ENCODE results near the gene XYLT1. TPM values are rescaled to one million over a fixed set of nuclear protein-coding genes. Genes with fewer than 3 reads are reported as not detected.

Gene XYLT1
- total and polyA plus RNA-seq, 2 of the 13 experiments (the other 11 are each of a cell fraction or from before 2014, with no cell fraction given): not detected

DNA sequence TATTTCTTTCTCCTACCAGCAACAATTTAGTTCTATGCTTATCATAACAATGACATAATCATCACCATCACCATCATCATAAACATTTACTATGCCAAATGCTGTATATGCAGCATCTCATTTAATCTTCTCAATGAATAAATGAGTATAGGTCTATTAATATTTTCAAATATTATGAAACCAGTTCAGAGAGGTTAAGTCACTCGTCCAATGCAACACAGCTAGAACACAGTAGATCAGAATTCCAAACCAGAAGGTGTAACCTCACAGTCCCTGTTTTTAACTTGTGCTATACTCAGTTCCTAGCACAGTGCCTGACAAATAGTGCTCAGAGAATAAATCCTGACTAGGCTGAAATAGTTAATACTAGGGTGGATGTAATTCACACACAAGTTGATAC is 314.8 kb downstream of the XYLT1 start:
- POLR2A ChIA-PET: no interaction called here
- no peak overlapping the region for H2AFZ ChIP-seq (ENCODE audit: low read length)
- H3K9ac ChIP-seq (ENCODE audit: insufficient read depth, low read depth, low read length): no peak overlapping the region
- H3K79me2 ChIP-seq (ENCODE audit: insufficient read depth, low read length): no peaks in the 10 kb centered on the region
- intact Hi-C loops (cut with micrococcal nuclease; ENCODE audit: unreplicated experiment): no loop called here
- 2% methylated on average over 1 of the region's 1 CpG for WGBS (ENCODE audit: low lambda C conversion rate)
- H3K4me3 ChIP-seq (replicated peaks in 1 of 3; ENCODE audit: insufficient read depth in 1 of 3, low read depth in 2 of 3, low read length in 3 of 3): no peak overlapping the region
- peaks cover 0 to 10% of the 10 kb centered on the region in 2 experiments; a peak in 1 of 5 replicates for H3K27me3 ChIP-seq (ENCODE audit: control insufficient read depth in 1 of 2, insufficient read depth in 2 of 2, low read length in 2 of 2)
- H3K4me1 ChIP-seq (ENCODE audit: insufficient read depth, low read length): no peaks in the 10 kb centered on the region
- no peaks in the 10 kb centered on the region for H3K9me3 ChIP-seq (ENCODE audit: low read length)
- TF ChIP-seq, protein P1, sequence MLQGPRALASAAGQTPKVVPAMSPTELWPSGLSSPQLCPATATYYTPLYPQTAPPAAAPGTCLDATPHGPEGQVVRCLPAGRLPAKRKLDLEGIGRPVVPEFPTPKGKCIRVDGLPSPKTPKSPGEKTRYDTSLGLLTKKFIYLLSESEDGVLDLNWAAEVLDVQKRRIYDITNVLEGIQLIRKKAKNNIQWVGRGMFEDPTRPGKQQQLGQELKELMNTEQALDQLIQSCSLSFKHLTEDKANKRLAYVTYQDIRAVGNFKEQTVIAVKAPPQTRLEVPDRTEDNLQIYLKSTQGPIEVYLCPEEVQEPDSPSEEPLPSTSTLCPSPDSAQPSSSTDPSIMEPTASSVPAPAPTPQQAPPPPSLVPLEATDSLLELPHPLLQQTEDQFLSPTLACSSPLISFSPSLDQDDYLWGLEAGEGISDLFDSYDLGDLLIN (CRISPR knock-in tag; IDR thresholded peaks at IDR 0.05; ENCODE audit: borderline replicate concordance): no peak
- TF ChIP-seq HNRNPK (IDR thresholded peaks at IDR 0.05; ENCODE audit: low read depth, low read length, poor library complexity, severe bottlenecking): no peak
- no peak for TF ChIP-seq PAWR (CRISPR knock-in tag; IDR thresholded peaks at IDR 0.05; ENCODE audit: borderline replicate concordance)
- no peak for TF ChIP-seq CCDC6 (CRISPR knock-in tag; IDR thresholded peaks at IDR 0.05)
- TF ChIP-seq ZNF335 (CRISPR knock-in tag; IDR thresholded peaks at IDR 0.05): no peak
- TF ChIP-seq SOX5 (CRISPR knock-in tag; IDR thresholded peaks at IDR 0.05; ENCODE audit: borderline replicate concordance): no peak
- TF ChIP-seq RARG (CRISPR knock-in tag; IDR thresholded peaks at IDR 0.05; ENCODE audit: low read depth): no peak
- TF ChIP-seq HES4 (CRISPR knock-in tag; IDR thresholded peaks at IDR 0.05; ENCODE audit: borderline replicate concordance): no peak
- no peak for TF ChIP-seq JDP2 (CRISPR knock-in tag; IDR thresholded peaks at IDR 0.05; ENCODE audit: borderline replicate concordance)
- no peak for TF ChIP-seq MZF1 (CRISPR knock-in tag; IDR thresholded peaks at IDR 0.05; ENCODE audit: borderline replicate concordance)
- TF ChIP-seq JUND (CRISPR knock-in tag; IDR thresholded peaks at IDR 0.05): no peak
- TF ChIP-seq ZNF572 (CRISPR knock-in tag; IDR thresholded peaks at IDR 0.05): no peak
- TF ChIP-seq E2F1 (CRISPR knock-in tag; IDR thresholded peaks at IDR 0.05): no peak
- no peaks in the 10 kb centered on the region for H4K20me1 ChIP-seq (ENCODE audit: insufficient read depth, low read length)
- ATAC-seq: no peak
- BruUV-seq (replicated peaks): no TSS peak
- in situ Hi-C loops (cut with HindIII; ENCODE audit: extremely low pct_ligation_motif_present, low pct_unique_long_range_greater_than_20kb): no loop called here
- CTCF ChIA-PET (ENCODE audit: low intra/inter-chr PET ratio, low total read pairs): no interaction called here
- no peaks in the 10 kb centered on the region for H3K36me3 ChIP-seq (replicated peaks in 1 of 2; ENCODE audit: control insufficient read depth in 1 of 2, insufficient read depth in 2 of 2, low read length in 2 of 2)
- DNase-seq (ENCODE audit: low spot score): no peak
- FAIRE-seq: no peak
- H3K4me2 ChIP-seq (ENCODE audit: low read depth, low read length): no peak overlapping the region
- no peak overlapping the region for H3K27ac ChIP-seq (ENCODE audit: extremely low read length, insufficient read depth, low read length)

Measured in HepG2 (cell line).